GM18526 (cell line): ENCODE data around the gene NLRP14.

ENCODE experiments used
- POLR2A ChIP-seq: IDR thresholded peaks from 3 replicates; pipeline ENCODE4 v1.6.1; 2011; ENCODE audit not compliant: insufficient read length; ENCODE audit errors: extremely low read depth

Gene NLRP14

DNA sequence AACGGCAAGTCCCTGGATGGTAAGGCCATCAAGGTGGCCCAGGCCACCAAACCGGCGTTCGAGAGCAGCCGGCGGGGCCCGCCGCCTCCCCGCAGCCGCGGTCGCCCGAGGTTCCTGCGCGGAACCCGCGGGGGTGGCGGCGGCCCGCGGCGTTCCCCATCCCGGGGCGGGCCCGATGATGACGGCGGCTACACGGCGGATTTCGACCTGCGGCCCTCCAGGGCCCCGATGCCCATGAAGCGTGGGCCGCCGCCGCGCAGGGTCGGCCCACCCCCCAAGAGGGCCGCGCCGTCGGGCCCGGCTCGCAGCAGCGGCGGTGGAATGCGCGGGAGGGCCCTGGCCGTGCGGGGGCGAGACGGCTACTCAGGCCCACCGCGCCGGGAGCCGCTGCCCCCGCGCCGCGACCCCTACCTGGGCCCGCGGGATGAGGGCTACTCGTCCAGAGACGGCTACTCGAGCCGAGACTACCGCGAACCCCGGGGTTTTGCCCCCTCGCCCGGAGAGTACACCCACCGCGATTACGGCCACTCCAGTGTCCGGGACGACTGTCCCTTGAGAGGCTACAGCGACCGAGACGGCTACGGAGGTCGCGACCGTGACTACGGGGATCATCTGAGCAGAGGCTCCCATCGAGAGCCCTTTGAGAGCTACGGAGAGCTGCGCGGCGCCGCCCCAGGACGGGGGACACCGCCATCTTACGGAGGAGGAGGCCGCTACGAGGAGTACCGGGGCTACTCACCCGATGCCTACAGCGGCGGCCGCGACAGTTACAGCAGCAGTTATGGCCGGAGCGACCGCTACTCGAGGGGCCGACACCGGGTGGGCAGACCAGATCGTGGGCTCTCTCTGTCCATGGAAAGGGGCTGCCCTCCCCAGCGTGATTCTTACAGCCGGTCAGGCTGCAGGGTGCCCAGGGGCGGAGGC lies 69.3 kb downstream of the NLRP14 start:
- no peak for TF ChIP-seq POLR2A

DNA sequence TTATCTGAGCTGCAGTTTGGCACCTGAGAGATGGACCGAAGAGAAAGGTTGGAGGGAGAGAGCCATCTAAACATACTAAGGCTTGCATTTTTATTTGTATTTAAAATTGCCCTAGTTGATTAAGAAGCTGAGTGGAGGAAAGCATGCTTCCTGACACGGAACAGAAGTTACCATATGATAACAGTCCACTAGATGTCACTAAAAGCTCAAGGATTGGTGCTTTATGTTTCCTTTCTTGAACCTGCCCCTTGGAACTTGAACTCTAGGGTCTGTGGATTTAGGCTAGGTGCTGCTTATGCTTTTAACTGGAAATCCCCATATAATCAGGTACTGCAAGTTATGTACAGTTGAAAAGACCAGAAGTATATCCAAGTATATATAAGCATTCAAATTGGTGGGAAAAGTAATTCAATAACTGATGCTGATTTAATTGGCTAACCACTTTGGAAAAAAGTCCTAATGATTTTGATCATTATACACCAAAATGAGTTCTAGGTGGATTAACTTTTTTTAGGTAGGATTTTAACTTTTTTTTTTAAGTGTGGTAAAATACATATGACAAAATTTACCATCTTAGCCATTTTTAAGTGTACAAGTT lies 78.1 kb downstream of the NLRP14 start:
- no peak for TF ChIP-seq POLR2A

DNA sequence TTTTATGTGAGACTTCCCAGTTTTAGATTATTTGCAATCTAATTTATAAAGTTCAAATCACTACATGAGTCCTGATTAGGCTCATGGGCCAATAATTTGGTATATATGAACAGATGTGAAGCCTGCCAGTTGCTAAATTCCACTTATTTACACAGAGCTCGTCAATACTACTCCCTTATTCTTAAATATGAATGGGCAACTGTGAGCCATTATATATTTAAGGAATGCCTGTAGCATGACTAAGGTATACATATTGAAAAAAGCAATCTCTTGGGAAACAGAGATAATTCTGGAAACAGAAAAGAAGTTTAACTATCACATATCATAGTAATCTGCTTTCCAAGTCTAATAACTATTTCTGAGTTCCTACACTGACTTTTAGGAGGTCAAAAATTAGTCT lies 95.5 kb downstream of the NLRP14 start:
- no peak for TF ChIP-seq POLR2A

DNA sequence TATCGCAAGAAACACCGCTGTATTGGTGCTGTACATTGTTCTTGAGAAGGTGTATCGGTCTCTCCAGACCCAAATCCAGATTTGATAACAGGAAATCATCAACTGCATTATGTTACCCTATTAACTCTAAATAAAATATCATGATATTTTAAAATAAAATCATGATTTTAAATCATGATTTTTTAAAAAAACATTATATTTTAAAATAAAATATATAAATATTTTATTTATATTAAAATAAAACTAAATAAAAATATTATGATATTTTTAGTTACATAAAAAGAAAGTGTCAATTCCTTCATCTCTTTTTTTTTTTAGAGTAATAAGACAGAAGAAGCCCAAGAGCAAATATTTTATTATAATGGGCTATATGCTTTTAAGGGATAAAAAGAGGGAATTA lies 96.1 kb downstream of the NLRP14 start:
- TF ChIP-seq POLR2A: no peak
